PFSK-1 (cell line): ENCODE measurements around the gene CDK2AP2.

Experiments used
- FOXP2 ChIP-seq: optimal IDR thresholded peaks from 2 replicates; pipeline ENCODE3; 2011; ENCODE audit warnings: borderline replicate concordance, control low read depth, inconsistent platforms; ENCODE audit not compliant: insufficient read depth; ENCODE audit errors: extremely low read length, extremely low read depth
- POLR2AphosphoS5 ChIP-seq: IDR thresholded peaks from 2 replicates; pipeline ENCODE4 v1.6.1; 2012; ENCODE audit warnings: low read depth, mild to moderate bottlenecking, control low read depth, low read length, moderate library complexity
- SIN3A ChIP-seq: IDR thresholded peaks from 2 replicates; pipeline ENCODE4 v1.6.1; 2012; ENCODE audit warnings: mild to moderate bottlenecking, low read length, moderate library complexity, borderline replicate concordance; ENCODE audit not compliant: insufficient read depth
- TAF1 ChIP-seq: IDR thresholded peaks from 2 replicates; pipeline ENCODE4 v1.6.1; 2012; ENCODE audit warnings: low read length, control low read depth, borderline replicate concordance; ENCODE audit not compliant: insufficient read depth
- TF ChIP-seq, protein P1 (sequence below), 2 experiments: IDR thresholded peaks; 2 replicates each; pipeline versions ENCODE4 v1.6.1 to v1.8.0; 2011 to 2012; ENCODE audit warnings: low read depth in 2 of 2, low read length in 2 of 2, control low read depth in 1 of 2, inconsistent platforms in 1 of 2, mild to moderate bottlenecking in 1 of 2, moderate library complexity in 1 of 2; ENCODE audit not compliant: insufficient read depth in 1 of 2

The CDK2AP2 gene

DNA sequence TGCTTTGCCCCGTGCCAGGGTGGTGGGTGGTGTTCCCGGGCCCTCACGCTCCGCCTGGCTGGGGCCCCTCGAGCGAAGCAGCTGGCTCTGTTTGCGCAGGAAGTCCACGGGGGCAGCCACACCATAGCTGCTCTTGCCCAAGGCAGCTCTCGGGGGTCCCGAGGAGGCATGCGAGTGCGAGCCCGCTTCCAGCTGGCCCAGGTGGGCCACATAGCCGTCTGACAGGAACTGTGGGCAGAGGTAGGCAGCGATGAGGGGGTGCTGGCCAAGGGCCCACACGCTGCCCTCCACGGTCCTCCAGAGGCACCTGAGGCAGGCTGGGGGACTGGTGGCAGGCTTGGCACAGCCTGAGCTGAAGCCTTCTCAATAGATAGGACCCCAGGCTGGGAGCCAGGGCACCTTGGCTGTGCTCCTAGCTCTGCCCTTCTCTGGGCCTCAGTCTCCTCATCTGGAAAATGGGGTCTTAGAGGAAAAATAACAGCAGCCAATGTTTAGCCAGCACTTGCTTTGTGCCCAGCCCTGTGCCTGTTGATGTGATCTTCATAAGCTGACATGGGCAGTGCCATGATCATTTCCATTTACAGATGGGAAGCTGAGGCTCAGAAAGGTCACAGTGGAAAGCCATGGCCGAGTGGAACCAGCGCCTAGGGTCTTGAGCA, 15.8 kb downstream of the CDK2AP2 start:
- no peak for TF ChIP-seq SIN3A
- TF ChIP-seq TAF1, result no peak
- TF ChIP-seq, protein P1, sequence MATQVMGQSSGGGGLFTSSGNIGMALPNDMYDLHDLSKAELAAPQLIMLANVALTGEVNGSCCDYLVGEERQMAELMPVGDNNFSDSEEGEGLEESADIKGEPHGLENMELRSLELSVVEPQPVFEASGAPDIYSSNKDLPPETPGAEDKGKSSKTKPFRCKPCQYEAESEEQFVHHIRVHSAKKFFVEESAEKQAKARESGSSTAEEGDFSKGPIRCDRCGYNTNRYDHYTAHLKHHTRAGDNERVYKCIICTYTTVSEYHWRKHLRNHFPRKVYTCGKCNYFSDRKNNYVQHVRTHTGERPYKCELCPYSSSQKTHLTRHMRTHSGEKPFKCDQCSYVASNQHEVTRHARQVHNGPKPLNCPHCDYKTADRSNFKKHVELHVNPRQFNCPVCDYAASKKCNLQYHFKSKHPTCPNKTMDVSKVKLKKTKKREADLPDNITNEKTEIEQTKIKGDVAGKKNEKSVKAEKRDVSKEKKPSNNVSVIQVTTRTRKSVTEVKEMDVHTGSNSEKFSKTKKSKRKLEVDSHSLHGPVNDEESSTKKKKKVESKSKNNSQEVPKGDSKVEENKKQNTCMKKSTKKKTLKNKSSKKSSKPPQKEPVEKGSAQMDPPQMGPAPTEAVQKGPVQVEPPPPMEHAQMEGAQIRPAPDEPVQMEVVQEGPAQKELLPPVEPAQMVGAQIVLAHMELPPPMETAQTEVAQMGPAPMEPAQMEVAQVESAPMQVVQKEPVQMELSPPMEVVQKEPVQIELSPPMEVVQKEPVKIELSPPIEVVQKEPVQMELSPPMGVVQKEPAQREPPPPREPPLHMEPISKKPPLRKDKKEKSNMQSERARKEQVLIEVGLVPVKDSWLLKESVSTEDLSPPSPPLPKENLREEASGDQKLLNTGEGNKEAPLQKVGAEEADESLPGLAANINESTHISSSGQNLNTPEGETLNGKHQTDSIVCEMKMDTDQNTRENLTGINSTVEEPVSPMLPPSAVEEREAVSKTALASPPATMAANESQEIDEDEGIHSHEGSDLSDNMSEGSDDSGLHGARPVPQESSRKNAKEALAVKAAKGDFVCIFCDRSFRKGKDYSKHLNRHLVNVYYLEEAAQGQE (IDR thresholded peaks at IDR 0.05; ENCODE audit: insufficient read depth in 1 of 2, low read depth in 2 of 2, low read length in 2 of 2), result no peak
- TF ChIP-seq FOXP2, result no peak
- TF ChIP-seq POLR2AphosphoS5, result no peak

DNA sequence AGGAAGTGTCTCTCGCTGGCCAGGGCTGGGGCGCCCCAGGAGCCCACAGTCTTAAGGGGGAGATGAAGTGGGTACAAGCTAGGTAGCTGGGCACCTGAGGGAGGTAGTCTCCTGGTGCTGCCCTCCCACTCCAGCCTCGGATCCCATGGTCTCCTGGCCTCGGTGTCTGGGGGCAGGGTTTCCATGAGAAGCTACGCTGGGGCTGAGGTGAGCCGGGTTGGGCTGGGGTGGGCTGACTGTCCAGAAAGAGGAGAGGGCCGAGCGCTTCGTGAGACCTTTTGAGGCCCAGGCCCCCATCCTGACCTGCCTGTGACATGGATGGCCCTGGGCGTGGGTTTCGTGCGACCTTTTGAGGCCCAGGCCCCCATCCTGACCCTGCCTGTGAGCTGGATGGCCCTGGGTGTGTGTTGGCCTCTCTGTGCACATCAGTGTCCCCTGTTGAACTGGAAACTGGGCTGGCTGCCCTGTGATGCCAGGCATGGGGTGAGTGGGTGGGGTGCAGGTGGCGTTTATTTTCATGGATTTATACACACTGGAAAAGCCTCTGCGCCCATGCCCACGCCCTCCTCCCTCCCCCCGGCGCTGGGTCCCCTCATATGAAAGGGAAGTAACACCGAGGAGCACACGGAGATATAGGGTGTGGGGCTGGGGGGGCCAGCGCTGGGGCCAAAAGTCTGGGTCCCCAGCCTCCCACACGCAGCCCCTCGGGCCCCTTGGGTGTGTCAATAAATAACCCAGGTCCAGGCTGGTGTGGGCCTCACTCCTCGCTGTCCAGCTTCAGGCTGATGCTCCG, 16.5 kb downstream of the CDK2AP2 start:
- TF ChIP-seq FOXP2 (no peak), POLR2AphosphoS5 (no peak), SIN3A (no peak), TAF1 (no peak)
- TF ChIP-seq, protein P1 (IDR thresholded peaks at IDR 0.05; ENCODE audit: insufficient read depth in 1 of 2, low read depth in 2 of 2, low read length in 2 of 2), result no peak

DNA sequence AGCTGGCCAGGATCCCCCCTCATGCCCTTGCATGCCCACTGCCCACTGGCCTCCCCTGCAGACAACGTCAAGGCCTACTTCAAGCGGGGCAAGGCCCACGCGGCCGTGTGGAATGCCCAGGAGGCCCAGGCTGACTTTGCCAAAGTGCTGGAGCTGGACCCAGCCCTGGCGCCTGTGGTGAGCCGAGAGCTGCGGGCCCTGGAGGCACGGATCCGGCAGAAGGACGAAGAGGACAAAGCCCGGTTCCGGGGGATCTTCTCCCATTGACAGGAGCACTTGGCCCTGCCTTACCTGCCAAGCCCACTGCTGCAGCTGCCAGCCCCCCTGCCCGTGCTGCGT, 17.3 kb downstream of the CDK2AP2 start:
- no peak for TF ChIP-seq FOXP2
- no peak for TF ChIP-seq TAF1
- no peak for TF ChIP-seq SIN3A
- TF ChIP-seq, protein P1 (IDR thresholded peaks at IDR 0.05; ENCODE audit: insufficient read depth in 1 of 2, low read depth in 2 of 2, low read length in 2 of 2), result no peak
- no peak for TF ChIP-seq POLR2AphosphoS5

DNA sequence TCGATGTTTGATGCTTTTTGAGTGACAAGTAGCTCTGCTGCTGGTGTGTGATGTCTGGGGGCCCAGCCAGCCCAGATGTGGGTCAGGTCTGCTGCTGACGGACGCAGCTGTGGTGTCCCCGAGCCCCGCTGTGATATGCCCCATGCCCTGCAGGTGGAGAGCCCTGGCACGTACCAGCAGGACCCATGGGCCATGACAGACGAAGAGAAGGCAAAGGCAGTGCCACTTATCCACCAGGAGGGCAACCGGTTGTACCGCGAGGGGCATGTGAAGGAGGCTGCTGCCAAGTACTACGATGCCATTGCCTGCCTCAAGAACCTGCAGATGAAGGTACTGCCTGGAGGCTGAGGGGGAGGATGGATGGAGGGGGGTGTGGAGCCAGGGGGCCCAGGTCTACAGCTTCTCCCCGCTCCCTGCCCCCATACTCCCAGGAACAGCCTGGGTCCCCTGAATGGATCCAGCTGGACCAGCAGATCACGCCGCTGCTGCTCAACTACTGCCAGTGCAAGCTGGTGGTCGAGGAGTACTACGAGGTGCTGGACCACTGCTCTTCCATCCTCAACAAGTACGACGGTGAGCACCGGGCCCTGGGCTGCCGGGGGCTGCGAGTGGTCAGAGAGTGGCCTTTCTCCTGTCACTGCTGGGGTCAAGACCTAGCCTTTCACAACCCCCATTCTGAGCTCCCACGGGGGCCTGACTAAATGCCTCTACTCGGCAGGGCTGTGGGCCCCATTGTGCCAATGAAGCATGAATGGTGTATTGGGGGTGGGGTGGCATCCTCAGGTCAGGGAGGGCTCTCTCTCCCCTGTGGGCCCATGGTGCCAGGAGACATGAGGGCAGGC, 17.9 kb downstream of the CDK2AP2 start:
- TF ChIP-seq SIN3A (no peak), FOXP2 (no peak), POLR2AphosphoS5 (no peak), TAF1 (no peak)
- TF ChIP-seq, protein P1 (IDR thresholded peaks at IDR 0.05; ENCODE audit: insufficient read depth in 1 of 2, low read depth in 2 of 2, low read length in 2 of 2), result no peak
